H1 (cell line): ENCODE measurements around the gene KCTD19. TPM values are rescaled to one million over a fixed set of nuclear protein-coding genes. Genes with fewer than 3 reads are reported as not detected.

Source experiments
- E2F6 ChIP-seq: IDR thresholded peaks from 2 replicates; pipeline ENCODE4 v1.6.1; 2012; ENCODE audit warnings: inconsistent platforms
- HDAC2 ChIP-seq, 2 experiments: fragments of 300-600 bp in 1 of 2; sonication (generic) in 1 of 2; IDR thresholded peaks; 2 replicates each; pipeline ENCODE4 v1.6.1; 2011 to 2012; ENCODE audit warnings: low read depth in 2 of 2, low read length in 2 of 2, mild to moderate bottlenecking in 2 of 2, moderate library complexity in 2 of 2, borderline replicate concordance in 1 of 2, inconsistent platforms in 1 of 2
- HDAC6 ChIP-seq: IDR thresholded peaks from one replicate; pipeline ENCODE4 v1.7.1; 2012; ENCODE audit warnings: low read depth, mild to moderate bottlenecking, inconsistent platforms, low read length, moderate library complexity
- POLR2A ChIP-seq, 2 experiments: IDR thresholded peaks; 1 replicate in 1 of 2; 2 replicates in 1 of 2; pipeline ENCODE4 v1.6.1; 2011; ENCODE audit warnings: low read depth in 2 of 2, low read length in 2 of 2, mild to moderate bottlenecking in 2 of 2; ENCODE audit errors: control extremely low read depth in 1 of 2
- RFX5 ChIP-seq: IDR thresholded peaks from 2 replicates; pipeline ENCODE4 v1.6.1; 2011; ENCODE audit warnings: low read depth, low read length, improper control_type of control experiment, borderline replicate concordance
- SRF ChIP-seq: IDR thresholded peaks from 2 replicates; pipeline ENCODE4 v1.6.1; 2011; ENCODE audit warnings: mild to moderate bottlenecking, low read depth, low read length, moderate library complexity
- TBP ChIP-seq: IDR thresholded peaks from 2 replicates; pipeline ENCODE4 v1.6.1; 2011; ENCODE audit warnings: low read depth, low read length, improper control_type of control experiment
- TEAD4 ChIP-seq: IDR thresholded peaks from 2 replicates; pipeline ENCODE4 v1.6.1; 2012; ENCODE audit warnings: low read depth, low read length, inconsistent platforms, mixed read lengths
- polyA plus RNA-seq, 7 experiments: library from polyadenylated mRNA; depleted of rRNA in 3 of 7; stranded (reverse) in 5 of 7; unstranded in 2 of 7; fragments of >200 nt in 5 of 7; fragments of 200-250 nt in 2 of 7; gene quantifications; 1 replicate in 5 of 7; 2 replicates in 1 of 7; 4 replicates in 1 of 7; pipeline versions ENCODE4 v1.2.1 to v1.2.3, GENCODE V29; 2011 to 2013; ENCODE audit warnings: missing spikeins in 2 of 7, mixed read lengths in 2 of 7
- total RNA-seq: library from RNA; stranded (reverse); fragmentation: NEBNext Ultra II Directional; extraction: Animal tissue kit (Norgen Biotek cat#: 25700); gene quantifications from 2 replicates; pipeline ENCODE4 v1.2.1, GENCODE V29; 2021
- TF ChIP-seq, protein P1 (sequence below): fragments of 300-600 bp; sonication (generic); IDR thresholded peaks from 2 replicates; pipeline ENCODE4 v1.7.1; 2012; ENCODE audit warnings: low read length, moderate library complexity, mild to moderate bottlenecking, inconsistent platforms; ENCODE audit not compliant: insufficient replicate concordance

The KCTD19 gene
- total and polyA plus RNA-seq, 2 of the 8 experiments (the other 6 are each of a cell fraction or from before 2014, with no cell fraction given) = 0.06 to 0.24 TPM

DNA sequence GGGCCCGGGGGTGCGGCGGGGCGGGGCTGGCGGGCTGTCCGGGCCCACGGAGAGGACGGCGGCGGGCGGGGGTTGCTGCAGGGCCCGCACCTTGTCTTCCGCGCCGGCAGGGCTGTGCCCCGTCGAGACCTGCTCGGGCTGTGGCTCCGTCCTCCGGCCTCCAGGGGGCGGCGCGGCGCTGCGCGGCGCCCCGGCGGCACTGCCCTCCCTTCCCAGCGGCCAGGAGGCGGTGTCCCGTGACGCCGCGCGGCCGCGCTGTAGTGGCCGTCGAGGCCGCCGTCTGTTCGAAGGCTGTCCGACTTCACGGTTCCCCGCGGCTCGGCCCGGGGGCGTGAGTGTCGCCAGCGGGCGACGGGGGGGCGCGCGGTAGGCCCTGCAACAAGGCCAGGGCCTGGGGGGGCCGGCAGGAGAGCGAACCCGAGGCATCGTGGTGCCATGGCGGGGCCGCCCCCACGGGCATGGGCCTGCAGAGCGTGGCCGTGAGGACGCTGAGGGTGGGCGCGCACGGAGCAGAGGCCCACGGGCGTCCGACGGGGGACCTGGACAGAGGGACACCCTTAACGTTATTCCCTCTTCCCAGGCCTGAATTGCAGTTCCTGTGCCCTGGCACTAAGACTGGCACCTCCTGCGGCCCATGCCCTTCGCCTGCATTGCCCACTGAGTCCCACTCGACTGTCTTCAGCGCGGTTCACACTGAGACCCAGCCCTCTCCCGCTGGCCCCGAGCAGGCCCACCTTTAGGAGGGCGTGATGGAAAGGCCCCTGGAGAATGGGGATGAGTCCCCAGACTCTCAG is 47.0 kb downstream of the KCTD19 start, which contains the start of gene PLEKHG4 (continued):
- no peak for TF ChIP-seq POLR2A (IDR thresholded peaks at IDR 0.05; ENCODE audit: control extremely low read depth in 1 of 2, low read depth in 2 of 2, low read length in 2 of 2)
- no peak for TF ChIP-seq HDAC6
- TF ChIP-seq SRF = 0 out of 2 replicates have a peak, but pooled peaks have one; percentile 7
- no peak for TF ChIP-seq TEAD4
- TF ChIP-seq, protein P1, sequence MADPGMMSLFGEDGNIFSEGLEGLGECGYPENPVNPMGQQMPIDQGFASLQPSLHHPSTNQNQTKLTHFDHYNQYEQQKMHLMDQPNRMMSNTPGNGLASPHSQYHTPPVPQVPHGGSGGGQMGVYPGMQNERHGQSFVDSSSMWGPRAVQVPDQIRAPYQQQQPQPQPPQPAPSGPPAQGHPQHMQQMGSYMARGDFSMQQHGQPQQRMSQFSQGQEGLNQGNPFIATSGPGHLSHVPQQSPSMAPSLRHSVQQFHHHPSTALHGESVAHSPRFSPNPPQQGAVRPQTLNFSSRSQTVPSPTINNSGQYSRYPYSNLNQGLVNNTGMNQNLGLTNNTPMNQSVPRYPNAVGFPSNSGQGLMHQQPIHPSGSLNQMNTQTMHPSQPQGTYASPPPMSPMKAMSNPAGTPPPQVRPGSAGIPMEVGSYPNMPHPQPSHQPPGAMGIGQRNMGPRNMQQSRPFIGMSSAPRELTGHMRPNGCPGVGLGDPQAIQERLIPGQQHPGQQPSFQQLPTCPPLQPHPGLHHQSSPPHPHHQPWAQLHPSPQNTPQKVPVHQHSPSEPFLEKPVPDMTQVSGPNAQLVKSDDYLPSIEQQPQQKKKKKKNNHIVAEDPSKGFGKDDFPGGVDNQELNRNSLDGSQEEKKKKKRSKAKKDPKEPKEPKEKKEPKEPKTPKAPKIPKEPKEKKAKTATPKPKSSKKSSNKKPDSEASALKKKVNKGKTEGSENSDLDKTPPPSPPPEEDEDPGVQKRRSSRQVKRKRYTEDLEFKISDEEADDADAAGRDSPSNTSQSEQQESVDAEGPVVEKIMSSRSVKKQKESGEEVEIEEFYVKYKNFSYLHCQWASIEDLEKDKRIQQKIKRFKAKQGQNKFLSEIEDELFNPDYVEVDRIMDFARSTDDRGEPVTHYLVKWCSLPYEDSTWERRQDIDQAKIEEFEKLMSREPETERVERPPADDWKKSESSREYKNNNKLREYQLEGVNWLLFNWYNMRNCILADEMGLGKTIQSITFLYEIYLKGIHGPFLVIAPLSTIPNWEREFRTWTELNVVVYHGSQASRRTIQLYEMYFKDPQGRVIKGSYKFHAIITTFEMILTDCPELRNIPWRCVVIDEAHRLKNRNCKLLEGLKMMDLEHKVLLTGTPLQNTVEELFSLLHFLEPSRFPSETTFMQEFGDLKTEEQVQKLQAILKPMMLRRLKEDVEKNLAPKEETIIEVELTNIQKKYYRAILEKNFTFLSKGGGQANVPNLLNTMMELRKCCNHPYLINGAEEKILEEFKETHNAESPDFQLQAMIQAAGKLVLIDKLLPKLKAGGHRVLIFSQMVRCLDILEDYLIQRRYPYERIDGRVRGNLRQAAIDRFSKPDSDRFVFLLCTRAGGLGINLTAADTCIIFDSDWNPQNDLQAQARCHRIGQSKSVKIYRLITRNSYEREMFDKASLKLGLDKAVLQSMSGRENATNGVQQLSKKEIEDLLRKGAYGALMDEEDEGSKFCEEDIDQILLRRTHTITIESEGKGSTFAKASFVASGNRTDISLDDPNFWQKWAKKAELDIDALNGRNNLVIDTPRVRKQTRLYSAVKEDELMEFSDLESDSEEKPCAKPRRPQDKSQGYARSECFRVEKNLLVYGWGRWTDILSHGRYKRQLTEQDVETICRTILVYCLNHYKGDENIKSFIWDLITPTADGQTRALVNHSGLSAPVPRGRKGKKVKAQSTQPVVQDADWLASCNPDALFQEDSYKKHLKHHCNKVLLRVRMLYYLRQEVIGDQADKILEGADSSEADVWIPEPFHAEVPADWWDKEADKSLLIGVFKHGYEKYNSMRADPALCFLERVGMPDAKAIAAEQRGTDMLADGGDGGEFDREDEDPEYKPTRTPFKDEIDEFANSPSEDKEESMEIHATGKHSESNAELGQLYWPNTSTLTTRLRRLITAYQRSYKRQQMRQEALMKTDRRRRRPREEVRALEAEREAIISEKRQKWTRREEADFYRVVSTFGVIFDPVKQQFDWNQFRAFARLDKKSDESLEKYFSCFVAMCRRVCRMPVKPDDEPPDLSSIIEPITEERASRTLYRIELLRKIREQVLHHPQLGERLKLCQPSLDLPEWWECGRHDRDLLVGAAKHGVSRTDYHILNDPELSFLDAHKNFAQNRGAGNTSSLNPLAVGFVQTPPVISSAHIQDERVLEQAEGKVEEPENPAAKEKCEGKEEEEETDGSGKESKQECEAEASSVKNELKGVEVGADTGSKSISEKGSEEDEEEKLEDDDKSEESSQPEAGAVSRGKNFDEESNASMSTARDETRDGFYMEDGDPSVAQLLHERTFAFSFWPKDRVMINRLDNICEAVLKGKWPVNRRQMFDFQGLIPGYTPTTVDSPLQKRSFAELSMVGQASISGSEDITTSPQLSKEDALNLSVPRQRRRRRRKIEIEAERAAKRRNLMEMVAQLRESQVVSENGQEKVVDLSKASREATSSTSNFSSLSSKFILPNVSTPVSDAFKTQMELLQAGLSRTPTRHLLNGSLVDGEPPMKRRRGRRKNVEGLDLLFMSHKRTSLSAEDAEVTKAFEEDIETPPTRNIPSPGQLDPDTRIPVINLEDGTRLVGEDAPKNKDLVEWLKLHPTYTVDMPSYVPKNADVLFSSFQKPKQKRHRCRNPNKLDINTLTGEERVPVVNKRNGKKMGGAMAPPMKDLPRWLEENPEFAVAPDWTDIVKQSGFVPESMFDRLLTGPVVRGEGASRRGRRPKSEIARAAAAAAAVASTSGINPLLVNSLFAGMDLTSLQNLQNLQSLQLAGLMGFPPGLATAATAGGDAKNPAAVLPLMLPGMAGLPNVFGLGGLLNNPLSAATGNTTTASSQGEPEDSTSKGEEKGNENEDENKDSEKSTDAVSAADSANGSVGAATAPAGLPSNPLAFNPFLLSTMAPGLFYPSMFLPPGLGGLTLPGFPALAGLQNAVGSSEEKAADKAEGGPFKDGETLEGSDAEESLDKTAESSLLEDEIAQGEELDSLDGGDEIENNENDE = no peak
- TF ChIP-seq HDAC2 (IDR thresholded peaks at IDR 0.05; ENCODE audit: borderline replicate concordance in 1 of 2, low read depth in 2 of 2, low read length in 2 of 2) = no peak
- no peak for TF ChIP-seq TBP
- TF ChIP-seq E2F6 = peak; percentile 93
- no peak for TF ChIP-seq RFX5
